HG03354 (cell line): ENCODE data around the gene BATF3.
"Not testable (repeated sequence)": the region's sequence is repeated elsewhere in the genome, so short reads cannot be mapped to it uniquely, and the experiment has no call there.

ENCODE experiments used
- ATAC-seq: cut with Tn5 transposase; IDR thresholded peaks from one replicate; pipeline ENCODE4 v1.9.1; 2021; ENCODE audit warnings: mild to moderate bottlenecking; ENCODE audit not compliant: unreplicated experiment, poor library complexity, severe bottlenecking

BATF3 gene

DNA sequence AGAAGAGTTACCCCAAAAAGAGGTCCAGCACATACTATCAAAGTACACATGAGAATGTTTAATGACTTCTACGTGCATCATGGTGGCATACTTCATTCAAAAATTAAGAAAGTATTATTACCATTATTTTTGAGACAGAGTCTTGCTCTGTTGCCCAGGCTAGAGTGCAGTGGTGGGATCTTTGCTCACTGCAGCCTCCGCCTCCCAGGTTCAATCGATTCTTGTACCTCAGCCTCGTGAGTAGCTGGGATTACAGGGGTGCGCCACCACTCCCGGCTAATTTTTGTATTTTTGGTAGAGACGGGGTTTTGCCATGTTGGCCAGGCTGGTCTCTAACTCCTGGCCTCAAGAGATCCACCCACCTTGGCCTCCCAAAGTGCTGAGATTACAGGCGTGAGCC lies 12.3 kb upstream of the BATF3 start:
- not testable (repeated sequence) for ATAC-seq

DNA sequence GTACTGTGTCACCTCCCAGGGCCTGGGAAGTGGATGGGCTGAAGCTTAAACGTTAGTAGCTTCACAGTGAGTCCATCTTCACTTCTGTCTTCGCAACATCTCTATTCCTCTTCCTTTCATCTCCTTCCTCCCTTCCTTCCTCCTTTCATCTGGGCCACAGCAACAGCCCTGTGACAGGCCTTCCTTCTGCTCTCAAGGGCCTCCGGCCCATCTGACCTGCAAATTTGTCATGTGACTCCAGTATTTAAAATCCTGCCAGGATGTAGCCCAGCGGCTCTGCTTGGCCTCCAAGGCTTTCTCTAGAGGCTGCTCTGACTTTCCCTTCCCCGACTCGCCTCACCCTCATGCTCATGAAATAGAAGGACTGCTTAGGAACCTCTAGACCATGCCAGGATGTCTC lies 10.9 kb upstream of the BATF3 start:
- no peak for ATAC-seq

DNA sequence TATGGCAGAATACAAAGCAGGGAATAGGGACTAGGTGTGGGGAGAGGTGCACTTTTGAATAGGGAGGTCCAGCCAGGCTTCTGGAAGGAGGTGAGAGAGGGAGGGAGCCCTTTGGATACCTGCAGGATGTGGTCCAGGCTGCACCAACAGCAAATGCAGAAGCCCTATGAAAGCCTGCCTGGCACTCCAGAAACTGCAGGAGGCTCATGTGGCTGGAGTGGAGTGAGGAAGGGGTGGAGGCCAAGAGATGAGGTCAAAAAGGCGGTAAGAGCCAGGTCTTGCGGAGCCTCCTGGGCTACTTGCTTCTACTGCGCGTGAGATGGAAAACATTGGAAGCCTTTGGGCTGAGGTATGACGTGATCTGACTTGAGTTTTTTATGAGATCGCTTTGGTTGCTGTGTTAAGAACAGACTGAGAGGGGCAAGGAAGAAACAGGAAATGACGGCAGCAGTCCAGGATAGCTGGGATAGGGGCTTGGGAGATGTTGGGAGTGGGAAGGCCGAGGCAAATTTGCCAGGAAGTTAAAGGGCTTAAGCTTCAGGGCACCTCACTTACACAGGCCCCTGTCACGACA lies 4.4 kb upstream of the BATF3 start:
- ATAC-seq: no peak

DNA sequence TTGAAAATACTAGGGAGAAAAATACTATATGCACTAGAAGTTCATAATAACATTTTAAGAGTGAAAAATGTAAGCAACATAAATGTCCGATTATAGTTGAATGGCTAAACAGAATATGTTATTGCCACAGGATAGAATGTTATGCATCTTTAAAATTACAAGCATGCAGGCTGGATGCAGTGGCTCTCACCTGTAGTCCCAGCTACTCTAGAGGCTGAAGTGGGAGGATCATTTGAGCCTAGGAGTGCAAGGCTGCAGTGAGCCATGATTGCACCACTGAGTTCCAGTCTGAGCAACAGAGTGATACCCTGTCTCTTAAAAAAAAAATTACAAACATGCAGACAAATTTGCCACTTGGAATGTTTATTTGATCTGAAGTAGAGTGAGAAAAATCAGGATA lies 3.0 kb upstream of the BATF3 start:
- ATAC-seq: no peak

DNA sequence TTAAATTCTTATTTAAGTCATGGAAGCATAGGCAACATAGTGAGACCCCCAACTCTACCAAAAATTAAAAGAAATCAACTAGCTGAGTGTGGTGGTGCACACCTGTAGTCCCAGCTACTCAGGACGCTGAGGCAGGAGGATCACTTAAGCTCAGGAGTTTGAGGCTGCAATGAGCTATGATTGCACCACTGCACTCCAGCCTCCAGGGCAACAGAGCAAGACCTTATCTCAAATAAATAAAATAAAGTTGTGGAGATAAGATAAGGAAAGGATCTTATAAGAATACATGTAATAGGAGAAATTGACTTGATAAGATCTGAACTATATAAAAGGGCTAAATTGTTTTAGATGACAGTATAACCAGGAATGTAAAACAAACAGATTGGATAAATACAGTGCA lies 2.3 kb upstream of the BATF3 start:
- ATAC-seq: no peak

DNA sequence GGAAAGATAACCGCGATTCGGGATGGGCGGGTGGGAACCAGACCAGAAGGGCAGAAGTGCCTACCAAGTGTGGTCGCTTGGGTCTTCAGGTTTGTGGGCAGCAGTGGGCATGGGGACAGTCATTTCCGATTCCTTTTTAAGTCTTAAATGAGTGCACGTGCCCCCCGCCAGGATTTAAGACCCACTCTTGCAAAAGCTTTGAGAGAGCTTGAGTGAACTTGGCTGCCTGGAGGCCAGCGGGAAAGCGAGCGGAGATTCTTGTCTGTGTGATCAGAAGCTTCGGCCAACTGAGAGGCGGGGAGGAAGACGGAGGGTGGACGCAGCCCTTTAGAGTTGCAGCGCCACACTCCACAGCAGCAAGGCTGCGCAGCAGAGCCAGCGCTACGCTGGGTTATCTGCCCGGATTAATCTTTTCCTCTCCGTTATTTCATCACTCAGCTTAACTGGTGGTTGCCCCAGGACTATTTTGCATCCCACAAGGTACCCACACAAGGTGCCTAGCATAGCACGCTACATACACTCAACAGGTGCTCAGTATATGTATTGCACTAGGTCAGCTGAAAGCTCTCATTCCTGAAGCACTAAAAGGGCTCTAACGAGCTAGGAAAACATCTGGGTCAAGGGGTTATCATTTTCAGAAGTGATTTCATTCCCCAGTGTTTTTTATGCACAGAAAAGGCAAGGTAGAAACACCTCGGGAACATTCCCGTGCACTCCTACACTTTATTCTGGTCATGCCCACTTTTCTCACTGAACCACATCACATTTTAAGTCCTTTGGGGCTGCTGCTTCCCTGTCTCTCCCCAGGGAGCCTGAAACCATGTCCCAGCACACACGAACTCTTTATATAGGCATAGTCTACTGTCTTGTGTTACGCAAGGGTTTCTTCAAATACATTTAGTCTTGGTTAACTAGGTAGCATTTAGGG lies 1.5 kb upstream of the BATF3 start:
- ATAC-seq: peak; percentile 32

DNA sequence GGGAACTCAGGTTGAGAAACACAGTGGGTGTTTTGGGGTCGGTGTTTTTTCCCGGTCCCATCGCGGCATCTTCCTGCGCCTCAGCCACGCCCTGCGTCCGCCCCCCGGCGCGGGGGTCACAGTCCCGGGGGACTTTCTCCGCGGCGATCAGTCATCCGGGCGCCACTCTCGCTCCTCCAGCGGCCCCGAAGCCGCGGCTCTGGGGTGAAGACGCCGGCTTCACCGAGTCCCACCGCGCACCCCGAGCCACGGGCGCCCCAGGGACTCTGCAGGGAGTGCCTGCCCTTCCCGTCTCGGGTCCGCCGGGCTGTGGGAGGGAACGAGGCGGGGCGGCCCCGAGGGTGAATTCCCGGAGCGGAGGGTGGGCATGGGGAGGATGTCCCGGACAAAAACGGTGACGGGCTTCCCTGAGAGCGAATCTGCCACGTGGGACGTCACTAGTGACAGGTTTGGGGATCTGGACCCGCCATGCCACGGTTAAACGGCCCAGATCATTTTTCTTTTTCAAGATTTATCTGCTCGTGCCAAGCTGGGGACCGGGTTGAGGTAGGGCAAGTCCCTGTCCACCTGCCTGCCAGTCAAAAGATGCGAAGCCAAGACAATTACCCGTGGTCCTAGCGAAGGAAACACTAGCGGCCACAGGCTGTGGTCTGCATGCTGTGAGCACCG lies 717 bp upstream of the BATF3 start:
- ATAC-seq: peak; percentile 37

DNA sequence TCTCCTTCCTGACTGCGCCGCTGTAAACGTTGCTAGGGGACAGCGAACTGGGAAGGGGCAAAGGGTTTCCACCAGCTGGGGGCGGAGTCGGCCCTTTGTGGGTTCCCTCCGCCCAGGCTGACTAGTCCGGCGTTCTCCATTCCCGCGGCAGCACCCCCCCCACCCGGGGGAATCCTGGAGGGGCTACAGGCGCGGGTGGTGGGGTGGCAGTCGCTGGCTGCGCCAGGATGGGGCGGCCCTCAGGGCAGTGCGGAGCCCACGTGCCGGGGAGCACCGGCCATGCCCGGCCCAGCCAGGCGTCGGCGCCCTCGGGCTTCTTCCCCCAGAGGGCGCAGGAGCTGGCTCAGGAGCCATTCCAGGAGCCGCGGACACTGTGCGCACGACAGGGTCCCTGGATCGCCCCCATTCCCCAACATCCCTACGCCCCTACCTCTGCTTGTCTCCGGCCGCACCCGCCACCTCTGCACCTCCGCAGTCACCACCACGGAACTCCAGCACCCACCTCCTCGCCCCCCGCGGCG lies 476 bp downstream of the BATF3 start:
- peak; percentile 63 for ATAC-seq

DNA sequence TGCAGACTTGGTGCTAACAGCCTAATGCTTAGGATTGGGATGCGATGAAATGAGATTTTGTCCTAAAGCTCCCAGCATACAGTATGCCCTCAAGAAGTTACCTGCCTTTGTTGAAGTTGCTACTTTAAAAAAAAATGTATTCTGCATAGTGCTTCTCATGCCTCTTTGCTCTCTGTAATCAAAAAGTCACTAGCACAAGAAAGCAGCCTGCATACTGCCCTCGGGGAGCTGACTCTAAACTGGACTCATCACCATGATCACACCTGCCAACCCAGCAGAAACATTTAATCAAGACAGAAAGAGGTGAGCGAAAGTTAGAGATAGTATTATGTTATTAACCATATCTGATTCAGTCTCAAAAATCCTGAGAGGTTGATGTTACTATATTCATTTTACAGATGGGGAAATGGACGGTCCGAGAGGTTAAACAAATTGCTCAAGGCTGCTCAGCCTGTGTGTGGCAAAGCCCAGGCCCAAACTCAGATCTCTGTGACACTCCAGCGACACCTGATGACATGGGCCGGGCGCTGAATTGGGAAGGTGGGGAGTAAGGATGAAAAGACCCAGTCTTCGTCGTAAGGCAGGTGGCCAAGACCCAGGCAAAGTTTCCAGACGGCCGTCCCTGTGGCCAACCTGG lies 1.1 kb downstream of the BATF3 start:
- peak; percentile 1 for ATAC-seq

DNA sequence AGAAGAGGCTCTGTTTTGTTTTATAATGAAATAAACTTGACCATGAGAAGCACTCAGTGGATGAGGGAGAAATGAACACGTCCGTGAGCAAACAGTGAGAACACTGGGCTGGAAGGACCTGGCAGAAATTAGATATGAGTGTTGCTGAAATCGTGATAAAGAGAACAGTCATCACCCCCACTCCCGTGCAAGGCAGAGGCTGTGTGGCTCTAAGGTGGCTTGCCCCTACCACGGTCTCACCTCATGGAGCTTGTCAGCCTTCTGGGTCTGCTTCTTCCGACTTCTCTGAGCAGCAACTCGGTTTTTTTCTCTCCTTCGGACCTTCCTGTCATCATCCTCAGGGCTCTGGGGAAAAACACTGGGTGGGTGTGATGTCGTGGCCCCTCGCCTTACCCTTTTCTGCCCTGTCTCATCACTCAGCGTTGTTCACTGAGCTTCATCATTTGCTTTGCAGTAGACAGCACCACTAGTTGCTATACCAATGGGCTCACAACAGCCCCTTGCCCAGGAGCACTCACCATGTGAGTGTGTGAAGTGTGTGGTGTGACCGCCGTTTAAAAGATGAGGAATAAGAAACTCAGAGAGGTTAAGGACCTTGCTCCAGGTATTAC lies 2.8 kb downstream of the BATF3 start:
- no peak for ATAC-seq

DNA sequence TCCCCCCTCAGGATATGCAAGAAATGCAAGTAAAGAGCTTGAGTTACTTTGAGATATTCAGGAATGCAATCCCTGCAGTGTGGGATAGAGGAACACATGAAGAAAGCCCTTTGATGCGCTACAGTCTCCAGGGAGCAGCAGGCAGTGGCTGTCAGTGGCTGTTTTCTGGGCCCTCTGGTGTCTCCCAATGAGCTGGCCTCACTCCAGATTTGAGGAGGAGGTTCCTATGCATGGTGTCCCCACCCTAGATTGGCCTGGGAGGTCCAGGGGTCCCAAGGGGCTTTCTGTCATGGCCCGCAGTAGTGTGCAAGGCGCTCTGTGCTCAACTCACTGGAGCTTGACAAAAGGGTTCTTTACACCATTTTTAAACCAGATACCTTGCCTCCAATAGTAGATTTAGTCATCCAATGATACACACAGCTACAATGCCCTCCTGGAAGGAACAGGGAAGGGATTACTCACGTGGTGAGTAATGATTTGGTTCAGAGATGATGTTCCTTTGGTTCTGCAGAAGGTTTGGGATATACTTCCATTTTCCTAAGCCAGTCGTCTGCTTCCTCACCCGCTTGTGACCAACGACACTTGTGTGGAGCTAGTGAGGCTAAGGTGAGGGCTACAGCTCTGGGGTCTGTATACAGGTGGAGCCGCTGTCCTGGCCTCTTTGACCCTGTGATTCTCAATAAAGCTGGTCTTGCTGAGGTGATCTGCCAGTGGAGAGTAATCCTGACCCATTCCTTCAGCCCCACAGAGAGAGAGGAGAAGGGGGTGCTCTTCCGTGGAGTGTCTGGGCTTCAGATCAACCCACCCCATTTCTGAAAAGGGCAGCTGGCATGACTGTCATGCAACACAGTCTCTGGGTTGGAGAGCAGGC lies 6.6 kb downstream of the BATF3 start:
- ATAC-seq: no peak

DNA sequence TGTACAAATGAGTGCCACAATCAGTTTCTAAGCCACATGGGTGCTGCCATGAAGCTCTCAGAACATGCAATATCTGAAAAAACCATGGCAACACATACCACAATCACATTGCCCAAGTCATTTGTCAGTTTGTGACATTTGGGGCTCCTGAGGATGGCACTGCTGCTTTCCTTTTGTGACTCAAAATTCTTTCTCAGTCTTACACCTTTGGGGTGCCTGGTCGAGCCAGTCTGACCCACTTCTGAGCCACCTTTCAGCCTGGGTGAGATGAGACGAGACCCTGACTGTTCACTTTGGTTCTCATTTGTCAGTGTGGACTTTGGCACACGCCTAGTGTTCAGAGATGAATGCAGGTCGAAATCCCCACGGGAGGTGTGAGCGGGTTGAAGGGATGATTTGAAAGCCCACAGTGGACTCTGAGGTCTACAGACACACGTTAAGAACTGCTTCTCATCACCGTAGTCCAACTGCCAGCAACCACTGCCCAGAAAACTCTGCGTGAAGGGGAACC lies 8.0 kb downstream of the BATF3 start:
- peak; percentile 60 for ATAC-seq

DNA sequence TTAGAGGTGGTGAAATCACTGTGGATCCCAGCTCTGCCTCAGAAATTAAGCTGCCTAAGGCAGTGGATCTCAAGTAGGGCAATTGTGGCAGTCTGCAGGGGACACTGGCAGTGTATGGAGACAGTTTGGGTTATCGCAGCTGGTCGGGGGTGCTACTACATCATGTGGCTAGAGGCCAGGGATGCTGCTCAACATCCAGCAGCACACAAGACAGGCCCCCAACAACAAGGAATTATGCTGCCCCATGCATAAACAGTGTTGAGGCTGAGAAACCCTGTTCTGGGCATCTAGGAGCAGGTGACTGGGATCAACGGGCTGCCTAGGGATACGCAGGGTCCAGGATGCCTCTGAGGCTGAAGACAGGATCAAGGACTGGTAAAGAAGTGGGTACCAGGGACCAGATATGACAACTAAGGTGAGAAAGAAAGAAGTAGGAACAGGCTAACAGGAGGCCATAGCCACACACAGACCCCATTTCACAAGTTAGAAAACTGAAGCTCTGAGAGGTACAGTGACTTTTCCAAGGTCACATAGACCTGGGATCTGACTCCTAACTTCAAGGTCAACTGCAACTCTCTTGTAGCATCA lies 8.7 kb downstream of the BATF3 start:
- no peak for ATAC-seq

DNA sequence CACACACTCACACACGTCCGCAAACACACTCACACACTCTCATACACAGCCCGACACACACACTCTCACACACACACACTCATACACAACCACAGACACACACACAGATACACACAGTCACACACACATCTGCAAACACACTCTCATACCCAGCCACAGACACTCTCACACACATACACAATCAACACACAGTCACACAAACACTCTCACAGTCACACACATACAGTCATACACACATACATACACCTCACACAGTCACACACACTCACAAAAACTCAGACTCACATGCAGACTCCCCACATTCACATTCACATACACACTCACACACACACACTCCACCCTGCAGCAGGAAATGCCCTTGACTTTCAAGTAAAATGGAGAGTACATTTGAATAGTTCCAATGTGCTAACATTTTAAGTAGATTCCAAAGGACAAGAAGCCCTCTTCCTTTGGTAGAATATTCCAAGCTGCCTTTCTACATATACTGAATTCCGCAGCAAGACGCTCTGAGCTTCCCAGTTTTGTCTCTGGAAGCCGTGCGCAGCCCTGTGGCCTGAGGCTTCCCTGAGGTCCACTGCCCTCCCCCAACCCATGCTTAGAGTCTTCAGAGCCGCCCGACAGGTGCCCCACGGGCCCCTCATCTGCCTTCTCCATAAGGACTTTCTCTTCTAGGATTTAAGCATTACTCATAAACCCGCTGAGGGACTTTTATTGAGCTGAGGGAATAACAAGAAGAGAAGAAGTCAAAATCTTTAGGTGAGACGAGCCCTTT lies 9.7 kb downstream of the BATF3 start:
- no peak for ATAC-seq

DNA sequence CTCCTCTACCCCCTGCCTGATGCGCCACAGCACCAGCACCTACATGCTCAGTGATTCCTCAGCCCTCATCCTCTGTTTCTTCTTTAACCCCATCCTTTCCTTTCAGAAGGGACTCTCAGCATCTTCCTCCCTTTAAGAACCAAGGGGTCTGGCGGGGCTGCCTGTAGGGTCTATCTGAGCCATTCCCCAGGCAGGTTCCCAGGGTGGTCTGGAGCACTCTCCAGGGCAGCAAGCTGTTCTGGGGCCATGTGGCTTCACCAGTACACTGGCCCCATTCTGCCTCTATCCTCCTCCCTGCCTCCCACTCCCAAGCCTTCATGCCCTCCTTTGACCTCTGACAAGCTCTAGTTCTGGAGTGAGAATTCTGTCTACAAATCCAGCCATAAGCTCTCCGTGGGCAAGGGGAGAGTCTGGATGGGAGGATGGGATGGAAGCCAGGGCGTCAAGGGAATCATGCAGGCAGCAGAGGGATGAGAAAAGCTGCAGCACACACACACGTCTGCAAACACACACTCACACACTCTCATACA lies 10.4 kb downstream of the BATF3 start:
- ATAC-seq: no peak

DNA sequence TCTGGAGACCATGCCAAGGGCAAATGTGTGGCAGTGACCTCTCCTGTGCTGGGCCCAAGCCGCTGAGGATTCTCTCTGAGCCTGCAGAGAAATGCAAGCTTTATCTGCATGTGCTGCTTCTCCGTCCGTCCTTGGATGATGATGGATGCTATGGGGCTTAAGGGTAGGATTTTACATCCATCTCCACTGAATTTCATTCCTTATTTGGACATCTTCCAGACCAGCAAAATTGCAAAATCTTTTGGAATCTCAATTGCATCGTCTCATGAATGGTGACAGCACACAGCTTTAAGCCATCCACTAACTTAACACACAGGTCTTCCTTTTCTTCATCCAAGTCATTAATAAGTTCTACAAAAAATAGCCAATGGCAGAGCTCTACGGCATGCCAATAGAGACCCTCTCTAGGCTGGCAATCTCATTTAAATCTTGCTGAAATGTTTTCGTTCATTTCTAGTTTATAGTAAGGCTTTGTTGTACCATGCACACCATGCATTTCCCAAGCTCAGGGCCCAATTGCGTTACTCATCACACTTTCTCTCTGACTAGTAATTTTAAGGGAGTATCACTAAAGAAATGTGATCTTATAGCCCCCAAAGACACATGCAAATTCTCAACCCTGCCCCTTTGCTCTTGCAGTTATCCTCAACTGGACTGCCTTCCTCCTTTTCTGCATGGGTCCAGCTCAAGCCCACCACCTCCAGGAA lies 11.1 kb downstream of the BATF3 start:
- ATAC-seq: no peak

DNA sequence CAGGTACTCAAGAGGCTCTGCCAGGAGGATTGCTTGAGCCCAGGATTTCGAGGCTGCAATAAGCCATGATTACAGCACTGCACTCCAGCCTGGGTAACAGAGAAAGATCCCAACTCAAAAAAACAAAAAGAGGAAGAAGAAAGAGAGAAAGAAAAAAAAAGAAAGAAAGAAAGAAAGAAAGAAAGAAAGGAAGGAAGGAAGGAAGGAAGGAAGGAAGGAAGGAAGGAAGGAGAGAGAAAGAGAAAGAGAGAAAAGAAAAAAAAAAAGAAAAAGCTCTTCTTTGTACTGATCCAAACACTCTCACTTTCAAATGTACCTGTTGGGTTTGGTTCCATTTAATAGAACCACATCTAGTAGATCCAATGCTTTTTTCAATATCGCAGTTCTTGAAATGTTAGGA lies 11.8 kb downstream of the BATF3 start:
- ATAC-seq: no peak
